ENCODE results near the gene RPP25L.

The RPP25L gene

DNA sequence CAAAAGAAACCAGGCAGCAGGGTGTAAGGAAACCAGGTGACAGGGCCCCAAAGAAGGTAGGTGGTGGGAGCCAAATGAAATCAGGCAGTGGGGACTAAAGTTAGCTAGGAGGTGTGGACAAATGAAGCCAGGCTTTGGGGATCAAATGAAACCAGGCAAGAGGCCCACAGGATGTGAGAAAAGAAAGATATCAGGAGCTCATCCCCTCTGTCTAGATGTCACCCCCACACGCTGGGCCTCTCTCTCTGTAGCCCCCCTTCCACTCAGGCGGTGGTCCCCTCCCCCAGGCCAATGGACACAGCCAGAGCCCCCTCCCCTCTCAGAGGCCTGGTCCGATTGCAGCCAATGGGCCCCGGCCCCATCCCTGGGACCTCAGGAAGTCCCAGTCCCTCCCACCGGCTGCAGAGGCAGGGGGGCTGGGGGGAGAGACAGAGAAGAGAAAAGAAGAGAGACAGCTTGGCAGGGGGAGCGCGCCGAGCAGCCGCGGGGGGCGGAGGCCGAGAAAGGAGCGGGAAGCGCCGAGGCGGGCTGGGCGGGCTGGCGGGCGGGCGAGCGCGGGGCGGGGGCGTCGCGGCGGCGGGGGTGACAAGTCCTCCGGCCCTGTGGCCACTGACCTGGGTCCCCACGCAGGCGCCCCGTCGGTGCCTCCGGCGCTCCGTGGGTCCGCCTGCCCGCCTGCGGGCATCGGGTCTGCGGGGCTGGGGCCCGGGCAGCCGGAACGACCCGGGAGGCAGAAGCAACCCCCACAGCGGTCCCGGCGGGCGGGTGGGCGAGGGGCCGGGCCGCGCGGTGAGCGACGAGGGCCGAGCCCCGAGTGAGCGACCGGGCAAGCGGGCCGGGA is 34.3 kb downstream of the RPP25L start:
- peaks cover 0 to 28% (median 13%) of the 10 kb centered on the region in 5 donors for H3K27me3 ChIP-seq (ENCODE audit: control insufficient read depth in 5 of 5, insufficient read depth in 4 of 5, low read length in 5 of 5)
- H3K9ac ChIP-seq (ENCODE audit: low read length in 5 of 5): no peak overlapping the region
- H3K4me3 ChIP-seq (ENCODE audit: low read depth in 1 of 5, low read length in 5 of 5): peak overlapping the region in 1 of 5 donors; percentile 40
- H3K9me3 ChIP-seq (ENCODE audit: control insufficient read depth in 5 of 5, low read length in 5 of 5): no peaks in the 10 kb centered on the region
- H3K4me1 ChIP-seq (ENCODE audit: control insufficient read depth in 5 of 5, insufficient read depth in 5 of 5, low read length in 5 of 5): peaks cover 0 to 15% (median 9%) of the 10 kb centered on the region in 5 donors
- peaks cover 0 to 19% (median 14%) of the 10 kb centered on the region in 5 donors for H3K36me3 ChIP-seq (ENCODE audit: control insufficient read depth in 5 of 5, insufficient read depth in 5 of 5, low read length in 5 of 5)
- no peak overlapping the region for H3K27ac ChIP-seq (ENCODE audit: low read depth, low read length)

- H3K9ac ChIP-seq (ENCODE audit: low read length in 5 of 5): no peak overlapping the region
- peaks cover 0 to 28% (median 13%) of the 10 kb centered on the region in 5 donors for H3K27me3 ChIP-seq (ENCODE audit: control insufficient read depth in 5 of 5, insufficient read depth in 4 of 5, low read length in 5 of 5)
- peaks cover 0 to 19% (median 10%) of the 10 kb centered on the region in 5 donors for H3K4me1 ChIP-seq (ENCODE audit: control insufficient read depth in 5 of 5, insufficient read depth in 5 of 5, low read length in 5 of 5)
- no peak overlapping the region for H3K4me3 ChIP-seq (ENCODE audit: low read depth in 1 of 5, low read length in 5 of 5)
- no peaks in the 10 kb centered on the region for H3K9me3 ChIP-seq (ENCODE audit: control insufficient read depth in 5 of 5, low read length in 5 of 5)
- H3K36me3 ChIP-seq (ENCODE audit: control insufficient read depth in 5 of 5, insufficient read depth in 5 of 5, low read length in 5 of 5): peaks cover 0 to 19% (median 14%) of the 10 kb centered on the region in 5 donors
- H3K27ac ChIP-seq (ENCODE audit: low read depth, low read length): no peak overlapping the region
Measured at GRCh38 chr9:34576597-34577399, 35.1 kb downstream of the RPP25L start.

DNA sequence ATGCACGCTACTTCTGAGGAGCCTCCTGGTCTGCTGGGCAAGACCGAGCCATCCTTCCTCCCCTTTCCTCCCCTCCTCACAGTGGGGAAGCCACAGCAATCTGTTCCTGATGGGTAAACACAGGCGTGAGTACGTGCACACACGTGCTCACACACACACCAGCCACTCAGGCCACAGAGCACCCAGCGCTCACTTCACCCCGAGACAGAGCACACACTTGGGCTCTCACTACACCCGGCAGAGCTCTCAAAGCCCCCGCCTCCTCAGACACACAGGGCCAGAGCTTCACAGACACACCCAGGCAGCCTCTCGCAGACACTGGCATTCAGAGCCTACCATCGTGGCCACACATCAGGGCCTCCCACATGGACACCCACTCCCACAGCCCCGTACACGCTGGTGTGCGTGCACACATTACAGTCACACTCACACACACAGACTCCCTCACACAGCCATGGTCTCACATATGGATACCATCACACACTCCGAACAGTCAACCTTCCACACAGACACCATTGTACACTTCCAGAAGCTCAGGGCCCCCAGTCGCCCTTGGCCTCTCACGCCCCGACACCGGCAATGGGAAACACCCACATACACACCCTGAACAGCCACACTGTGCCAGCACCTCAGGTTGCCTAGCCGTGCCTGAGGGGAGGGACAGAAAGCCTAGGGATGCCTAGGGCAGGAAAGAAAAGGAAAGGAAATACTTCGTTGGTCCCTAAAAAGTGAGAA is 35.9 kb downstream of the RPP25L start:
- Histone ChIP-seq H3K4me3 (ENCODE audit: low read depth in 1 of 5, low read length in 5 of 5) (no peak overlapping the region), H3K4me1 (ENCODE audit: control insufficient read depth in 5 of 5, insufficient read depth in 5 of 5, low read length in 5 of 5) (peaks cover 0 to 27% (median 11%) of the 10 kb centered on the region in 5 donors), H3K27ac (ENCODE audit: low read depth, low read length) (no peak overlapping the region), H3K27me3 (ENCODE audit: control insufficient read depth in 5 of 5, insufficient read depth in 4 of 5, low read length in 5 of 5) (peaks cover 0 to 28% (median 13%) of the 10 kb centered on the region in 5 donors), H3K9ac (ENCODE audit: low read length in 5 of 5) (no peak overlapping the region), H3K9me3 (ENCODE audit: control insufficient read depth in 5 of 5, low read length in 5 of 5) (no peaks in the 10 kb centered on the region), H3K36me3 (ENCODE audit: control insufficient read depth in 5 of 5, insufficient read depth in 5 of 5, low read length in 5 of 5) (peaks cover 0 to 19% (median 14%) of the 10 kb centered on the region in 5 donors)

- Histone ChIP-seq H3K9ac (ENCODE audit: low read length in 5 of 5) (no peak overlapping the region), H3K9me3 (ENCODE audit: control insufficient read depth in 5 of 5, low read length in 5 of 5) (no peaks in the 10 kb centered on the region), H3K4me3 (ENCODE audit: low read depth in 1 of 5, low read length in 5 of 5) (no peak overlapping the region), H3K4me1 (ENCODE audit: control insufficient read depth in 5 of 5, insufficient read depth in 5 of 5, low read length in 5 of 5) (peaks cover under 1 to 32% (median 11%) of the 10 kb centered on the region in 5 donors), H3K27me3 (ENCODE audit: control insufficient read depth in 5 of 5, insufficient read depth in 4 of 5, low read length in 5 of 5) (peaks cover 0 to 28% (median 13%) of the 10 kb centered on the region in 5 donors), H3K27ac (ENCODE audit: low read depth, low read length) (no peak overlapping the region), H3K36me3 (ENCODE audit: control insufficient read depth in 5 of 5, insufficient read depth in 5 of 5, low read length in 5 of 5) (peaks cover 0 to 15% (median 12%) of the 10 kb centered on the region in 5 donors)
Measured at GRCh38 chr9:34575241-34575640, 36.7 kb downstream of the RPP25L start.

- Histone ChIP-seq H3K9me3 (ENCODE audit: control insufficient read depth in 5 of 5, low read length in 5 of 5) (no peaks in the 10 kb centered on the region), H3K4me1 (ENCODE audit: control insufficient read depth in 5 of 5, insufficient read depth in 5 of 5, low read length in 5 of 5) (peaks cover 2 to 28% (median 11%) of the 10 kb centered on the region in 5 donors), H3K27ac (ENCODE audit: low read depth, low read length) (no peak overlapping the region), H3K36me3 (ENCODE audit: control insufficient read depth in 5 of 5, insufficient read depth in 5 of 5, low read length in 5 of 5) (peaks cover 0 to 15% (median 12%) of the 10 kb centered on the region in 5 donors), H3K27me3 (ENCODE audit: control insufficient read depth in 5 of 5, insufficient read depth in 4 of 5, low read length in 5 of 5) (peaks cover 0 to 21% (median 13%) of the 10 kb centered on the region in 5 donors), H3K9ac (ENCODE audit: low read length in 5 of 5) (no peak overlapping the region), H3K4me3 (ENCODE audit: low read depth in 1 of 5, low read length in 5 of 5) (no peak overlapping the region)
Measured at GRCh38 chr9:34574571-34574970, 37.3 kb downstream of the RPP25L start.

DNA sequence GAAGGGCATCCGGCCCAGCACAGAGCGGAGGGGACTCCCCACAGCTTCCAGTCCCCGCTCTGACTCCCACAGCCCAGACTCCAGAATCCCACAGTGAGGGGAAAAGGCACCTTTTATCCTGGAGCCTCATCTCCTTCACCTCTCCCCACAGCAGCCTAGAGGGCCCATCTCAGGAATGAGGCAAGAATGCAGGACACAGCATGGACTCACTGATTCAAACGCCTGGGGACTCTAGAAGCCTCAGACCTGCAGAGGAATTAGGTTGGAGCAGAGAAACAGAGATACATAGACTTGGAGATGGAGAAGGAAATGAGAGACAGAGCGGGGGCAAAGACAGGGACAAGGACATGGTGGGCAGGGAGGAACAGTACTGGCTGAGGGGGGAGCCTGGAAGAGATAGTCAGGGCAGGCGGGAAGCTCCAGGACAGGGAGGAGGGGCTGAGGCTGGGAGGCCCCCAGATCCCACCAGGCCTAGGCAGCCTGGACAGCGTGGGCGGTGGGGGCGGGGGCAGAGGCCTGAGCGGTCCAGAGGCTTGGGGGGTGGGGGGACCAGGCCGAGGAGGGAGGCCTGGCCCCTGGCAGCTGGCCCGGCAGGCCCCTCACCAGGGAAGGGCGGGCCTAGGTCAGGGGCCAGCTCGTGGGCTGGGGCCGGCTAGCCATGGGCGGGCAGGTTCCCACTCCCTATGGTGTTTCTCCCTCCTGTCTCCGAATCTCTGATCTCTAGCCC is 38.1 kb downstream of the RPP25L start:
- no peak overlapping the region for H3K27ac ChIP-seq (ENCODE audit: low read depth, low read length)
- H3K4me1 ChIP-seq (ENCODE audit: control insufficient read depth in 5 of 5, insufficient read depth in 5 of 5, low read length in 5 of 5): peaks cover 2 to 25% (median 10%) of the 10 kb centered on the region in 5 donors
- H3K9me3 ChIP-seq (ENCODE audit: control insufficient read depth in 5 of 5, low read length in 5 of 5): no peaks in the 10 kb centered on the region
- no peak overlapping the region for H3K9ac ChIP-seq (ENCODE audit: low read length in 5 of 5)
- H3K36me3 ChIP-seq (ENCODE audit: control insufficient read depth in 5 of 5, insufficient read depth in 5 of 5, low read length in 5 of 5): peaks cover 0 to 15% (median 12%) of the 10 kb centered on the region in 5 donors
- no peak overlapping the region for H3K4me3 ChIP-seq (ENCODE audit: low read depth in 1 of 5, low read length in 5 of 5)
- H3K27me3 ChIP-seq (ENCODE audit: control insufficient read depth in 5 of 5, insufficient read depth in 4 of 5, low read length in 5 of 5): peaks cover 0 to 18% (median 11%) of the 10 kb centered on the region in 5 donors

- H3K4me3 ChIP-seq (ENCODE audit: low read depth in 1 of 5, low read length in 5 of 5): no peak overlapping the region
- H3K4me1 ChIP-seq (ENCODE audit: control insufficient read depth in 5 of 5, insufficient read depth in 5 of 5, low read length in 5 of 5): peaks cover 0 to 19% (median 6%) of the 10 kb centered on the region in 5 donors
- no peak overlapping the region for H3K27ac ChIP-seq (ENCODE audit: low read depth, low read length)
- peaks cover 0 to 26% (median 19%) of the 10 kb centered on the region in 5 donors for H3K36me3 ChIP-seq (ENCODE audit: control insufficient read depth in 5 of 5, insufficient read depth in 5 of 5, low read length in 5 of 5)
- no peak overlapping the region for H3K9ac ChIP-seq (ENCODE audit: low read length in 5 of 5)
- no peaks in the 10 kb centered on the region for H3K9me3 ChIP-seq (ENCODE audit: control insufficient read depth in 5 of 5, low read length in 5 of 5)
- peaks cover 0 to 11% (median 5%) of the 10 kb centered on the region in 5 donors for H3K27me3 ChIP-seq (ENCODE audit: control insufficient read depth in 5 of 5, insufficient read depth in 4 of 5, low read length in 5 of 5)
Measured at GRCh38 chr9:34572628-34573027, 39.3 kb downstream of the RPP25L start.

DNA sequence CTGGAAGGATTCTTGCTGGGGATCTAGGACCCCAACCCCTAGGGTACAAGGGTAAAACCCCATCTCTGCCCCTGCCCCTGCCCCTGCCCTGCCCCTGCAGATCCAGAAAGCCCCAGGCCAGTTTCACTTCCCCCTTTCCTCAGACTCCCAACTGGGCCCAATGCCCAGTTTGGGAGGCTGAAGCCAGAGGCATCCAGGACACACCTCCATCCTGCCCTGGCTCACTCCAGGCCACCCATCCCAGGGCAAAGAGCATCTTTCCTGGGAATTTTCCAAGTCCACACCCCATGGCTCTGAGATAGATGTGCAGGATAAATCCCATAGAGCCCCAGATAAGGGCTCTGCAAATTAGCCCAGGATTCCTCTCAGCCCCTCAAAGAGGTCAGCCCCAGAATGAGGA is 39.8 kb downstream of the RPP25L start:
- H3K27me3 ChIP-seq (ENCODE audit: control insufficient read depth in 5 of 5, insufficient read depth in 4 of 5, low read length in 5 of 5): peaks cover 0 to 11% (median 5%) of the 10 kb centered on the region in 5 donors
- H3K4me3 ChIP-seq (ENCODE audit: low read depth in 1 of 5, low read length in 5 of 5): no peak overlapping the region
- no peak overlapping the region for H3K27ac ChIP-seq (ENCODE audit: low read depth, low read length)
- H3K36me3 ChIP-seq (ENCODE audit: control insufficient read depth in 5 of 5, insufficient read depth in 5 of 5, low read length in 5 of 5): peaks cover 0 to 28% (median 19%) of the 10 kb centered on the region in 5 donors
- no peaks in the 10 kb centered on the region for H3K9me3 ChIP-seq (ENCODE audit: control insufficient read depth in 5 of 5, low read length in 5 of 5)
- no peak overlapping the region for H3K9ac ChIP-seq (ENCODE audit: low read length in 5 of 5)
- peaks cover 0 to 19% (median 4%) of the 10 kb centered on the region in 5 donors for H3K4me1 ChIP-seq (ENCODE audit: control insufficient read depth in 5 of 5, insufficient read depth in 5 of 5, low read length in 5 of 5)

DNA sequence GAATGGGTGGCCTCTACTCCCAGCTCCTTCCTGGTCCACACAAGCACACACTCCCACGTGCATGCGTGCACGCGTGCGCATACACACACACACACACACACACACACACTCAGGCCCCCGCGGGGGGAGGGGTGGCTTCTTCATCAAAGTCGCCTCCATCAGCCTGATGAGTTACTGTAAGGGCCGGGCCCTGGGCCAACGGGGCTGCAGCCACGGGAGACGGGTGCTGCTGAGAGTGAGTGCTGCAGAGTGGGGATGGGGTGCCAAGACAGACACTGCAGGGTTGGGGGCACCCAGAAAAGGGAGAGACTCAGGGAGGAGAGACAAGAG is 40.5 kb downstream of the RPP25L start:
- Histone ChIP-seq H3K4me1 (ENCODE audit: control insufficient read depth in 5 of 5, insufficient read depth in 5 of 5, low read length in 5 of 5) (peaks cover 0 to 19% (median 4%) of the 10 kb centered on the region in 5 donors), H3K36me3 (ENCODE audit: control insufficient read depth in 5 of 5, insufficient read depth in 5 of 5, low read length in 5 of 5) (peaks cover 0 to 32% (median 18%) of the 10 kb centered on the region in 5 donors), H3K9me3 (ENCODE audit: control insufficient read depth in 5 of 5, low read length in 5 of 5) (no peaks in the 10 kb centered on the region), H3K27ac (ENCODE audit: low read depth, low read length) (no peak overlapping the region), H3K27me3 (ENCODE audit: control insufficient read depth in 5 of 5, insufficient read depth in 4 of 5, low read length in 5 of 5) (peaks cover 0 to 8% (median 3%) of the 10 kb centered on the region in 5 donors), H3K4me3 (ENCODE audit: low read depth in 1 of 5, low read length in 5 of 5) (no peak overlapping the region), H3K9ac (ENCODE audit: low read length in 5 of 5) (no peak overlapping the region)

Measured in subcutaneous abdominal adipose tissue (tissue), 5 donors.